Progenitor cell of endocrine pancreas (in vitro differentiated cells): ENCODE data around the gene MAN1C1. TPM values are rescaled to one million over a fixed set of nuclear protein-coding genes. Genes with fewer than 3 reads are reported as not detected.
"Not testable (repeated sequence)": the region's sequence is repeated elsewhere in the genome, so short reads cannot be mapped to it uniquely, and the experiment has no call there.

Source experiments
- DNase-seq: peaks from one replicate; pipeline ENCODE4 v3.0.0; 2021; ENCODE audit warnings: low spot score; ENCODE audit not compliant: unreplicated experiment
- H3K27ac Mint-ChIP-seq: 2 replicates; pipeline ENCODE4 v1.8.0; 2021; ENCODE audit warnings: mild to moderate bottlenecking, moderate library complexity, mixed read lengths
- H3K27me3 Mint-ChIP-seq: 2 replicates; pipeline ENCODE4 v1.8.0; 2021; ENCODE audit warnings: mixed read lengths
- H3K36me3 Mint-ChIP-seq: 2 replicates; pipeline ENCODE4 v1.8.0; 2022; ENCODE audit warnings: mixed read lengths; ENCODE audit not compliant: insufficient read depth
- H3K4me1 Mint-ChIP-seq: 2 replicates; pipeline ENCODE4 v1.8.0; 2021; ENCODE audit warnings: low read depth, mixed read lengths
- H3K4me3 Mint-ChIP-seq: 2 replicates; pipeline ENCODE4 v1.8.0; 2021; ENCODE audit warnings: low read depth, mild to moderate bottlenecking, moderate library complexity, mixed read lengths
- H3K9me3 Mint-ChIP-seq: 2 replicates; pipeline ENCODE4 v1.8.0; 2021; ENCODE audit warnings: low read depth, mixed read lengths
- CTCF ChIP-seq: fragments of 200-600 bp; sonication (generic); IDR thresholded peaks from one replicate; pipeline ENCODE4 v1.5.0; 2021; ENCODE audit warnings: antibody characterized with exemption, mild to moderate bottlenecking; ENCODE audit not compliant: unreplicated experiment
- total RNA-seq: library from RNA; stranded (reverse); gene quantifications from 2 replicates; pipeline ENCODE4 v1.2.1, GENCODE V29; 2021

Gene MAN1C1
- total RNA-seq, 1 donor from 2014 or later: 5.1 TPM

DNA sequence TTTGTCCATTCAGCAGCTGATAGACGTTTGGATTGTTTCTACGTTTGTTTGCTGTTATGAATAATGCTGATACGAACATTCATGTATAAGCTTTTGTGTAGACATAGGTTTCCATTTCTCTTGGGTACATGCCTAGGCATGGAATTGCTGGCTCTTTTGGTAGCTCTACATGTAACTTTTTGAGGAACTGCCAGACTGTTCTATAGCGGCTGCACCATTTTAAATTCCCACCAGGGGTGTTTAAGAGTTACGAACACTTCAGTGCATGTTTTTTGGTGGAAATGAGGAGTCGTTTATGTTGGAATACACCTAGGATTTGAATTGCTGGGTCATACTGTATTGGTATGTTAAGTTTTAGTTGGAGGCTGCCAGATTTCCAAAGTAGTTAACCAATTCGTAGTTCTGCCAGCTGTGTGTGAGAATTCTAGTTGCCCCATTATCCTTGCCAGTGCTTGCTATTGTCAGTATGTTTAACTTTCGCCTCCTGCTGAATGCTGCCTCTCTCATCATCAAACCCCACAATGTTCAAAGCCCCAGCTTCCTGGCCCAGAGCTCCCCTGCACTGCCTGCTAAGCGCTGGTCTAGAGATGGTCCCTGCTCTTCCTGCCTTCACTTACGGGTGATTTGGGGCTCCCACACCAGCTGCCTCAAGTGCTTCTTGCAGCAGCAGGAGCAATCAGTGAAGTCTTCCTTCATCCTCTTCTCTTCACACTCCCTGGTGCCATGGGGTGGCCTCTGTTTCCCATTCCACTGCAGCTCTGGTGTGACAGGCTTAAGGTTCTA, 81.0 kb downstream of the MAN1C1 start:
- DNase-seq: no peak
- peaks cover 11% of the 10 kb centered on the region for H3K27me3 Mint-ChIP-seq
- no peak overlapping the region for H3K27ac Mint-ChIP-seq
- no peaks in the 10 kb centered on the region for H3K9me3 Mint-ChIP-seq
- H3K4me3 Mint-ChIP-seq: no peak overlapping the region
- no peak for TF ChIP-seq CTCF
- H3K4me1 Mint-ChIP-seq: peaks cover 17% of the 10 kb centered on the region
- H3K36me3 Mint-ChIP-seq: no peaks in the 10 kb centered on the region

DNA sequence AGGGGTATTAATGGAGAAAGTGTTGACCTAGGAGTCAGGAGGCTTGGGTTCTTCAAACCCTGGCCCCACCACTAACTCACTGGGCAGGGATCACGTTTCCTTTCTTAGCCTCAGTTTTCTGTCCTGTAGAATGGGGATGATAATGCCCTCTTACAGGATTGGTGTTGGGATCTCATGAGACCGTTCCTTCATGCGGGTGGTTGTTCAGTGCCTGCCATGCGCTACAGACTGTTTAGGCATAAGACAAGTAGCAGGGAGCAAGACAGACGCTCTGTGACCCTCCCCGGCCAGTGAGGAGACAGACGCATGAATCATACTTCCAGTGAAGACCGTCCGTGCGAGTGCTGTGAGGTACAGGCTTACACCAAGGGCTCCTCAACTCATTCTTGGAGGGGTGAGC, 81.7 kb downstream of the MAN1C1 start:
- TF ChIP-seq CTCF: no peak
- H3K9me3 Mint-ChIP-seq: no peaks in the 10 kb centered on the region
- H3K36me3 Mint-ChIP-seq: no peaks in the 10 kb centered on the region
- peaks cover 11% of the 10 kb centered on the region for H3K27me3 Mint-ChIP-seq
- DNase-seq: no peak
- H3K27ac Mint-ChIP-seq: no peak overlapping the region
- no peak overlapping the region for H3K4me3 Mint-ChIP-seq
- H3K4me1 Mint-ChIP-seq: peaks cover 17% of the 10 kb centered on the region

- H3K4me3 Mint-ChIP-seq, H3K9me3 Mint-ChIP-seq, H3K27ac Mint-ChIP-seq, DNase-seq, H3K36me3 Mint-ChIP-seq: not testable (repeated sequence)
- Mint-ChIP-seq H3K4me1 (peaks cover 20% of the 10 kb centered on the region), H3K27me3 (peaks cover 14% of the 10 kb centered on the region)
Observed at GRCh38 chr1:25699059-25699458, 82.5 kb downstream of the MAN1C1 start.

GRCh38 chr1:25699500-25700143, 83.0 kb downstream of the MAN1C1 start:
- H3K4me1 Mint-ChIP-seq: peaks cover 20% of the 10 kb centered on the region
- no peaks in the 10 kb centered on the region for H3K9me3 Mint-ChIP-seq
- peak overlapping the region; percentile 56 for H3K27ac Mint-ChIP-seq
- DNase-seq: no peak
- no peak for TF ChIP-seq CTCF
- peaks cover 16% of the 10 kb centered on the region for H3K27me3 Mint-ChIP-seq
- H3K4me3 Mint-ChIP-seq: no peak overlapping the region
- no peaks in the 10 kb centered on the region for H3K36me3 Mint-ChIP-seq

- no peak overlapping the region for H3K4me3 Mint-ChIP-seq
- peaks cover 19% of the 10 kb centered on the region for H3K4me1 Mint-ChIP-seq
- H3K27ac Mint-ChIP-seq: peak overlapping the region; percentile 56
- no peaks in the 10 kb centered on the region for H3K9me3 Mint-ChIP-seq
- H3K27me3 Mint-ChIP-seq: peaks cover 21% of the 10 kb centered on the region
- DNase-seq: no peak
- TF ChIP-seq CTCF: no peak
- H3K36me3 Mint-ChIP-seq: no peaks in the 10 kb centered on the region
Observed at GRCh38 chr1:25700144-25700523, 83.5 kb downstream of the MAN1C1 start.

- DNase-seq: no peak
- peaks cover 24% of the 10 kb centered on the region for H3K27me3 Mint-ChIP-seq
- no peak overlapping the region for H3K4me3 Mint-ChIP-seq
- no peaks in the 10 kb centered on the region for H3K36me3 Mint-ChIP-seq
- no peaks in the 10 kb centered on the region for H3K9me3 Mint-ChIP-seq
- H3K27ac Mint-ChIP-seq: no peak overlapping the region
- TF ChIP-seq CTCF: peak; percentile 35
- peaks cover 18% of the 10 kb centered on the region for H3K4me1 Mint-ChIP-seq
Observed at GRCh38 chr1:25700626-25701025, 84.0 kb downstream of the MAN1C1 start.
